ENCODE results near the gene BCAP31. TPM values are rescaled to one million over a fixed set of nuclear protein-coding genes. Genes with fewer than 3 reads are reported as not detected.

BCAP31 gene
- total RNA-seq, 1 experiment from 2014 or later = 522 TPM

- no peak overlapping the region for H3K4me2 ChIP-seq
- no peak overlapping the region for H3K4me3 ChIP-seq
- no peaks in the 10 kb centered on the region for H4K20me1 ChIP-seq (ENCODE audit: insufficient read depth)
- H2AFZ ChIP-seq = no peak overlapping the region
- H3K36me3 ChIP-seq (ENCODE audit: low read depth) = no peaks in the 10 kb centered on the region
- H3K27me3 ChIP-seq (ENCODE audit: insufficient read depth, low read depth) = 0 out of 2 replicates have a peak, but pooled peaks cover 4% of the 10 kb centered on the region
- H3K27ac ChIP-seq = no peak overlapping the region
- POLR2A ChIA-PET (ENCODE audit: unreplicated experiment) = no interaction called here
- TF ChIP-seq EZH2 (IDR thresholded peaks at IDR 0.05; ENCODE audit: low read depth) = no peak
- TF ChIP-seq CTCF (conservative IDR thresholded peaks at IDR 0.05) = no peak
- no TSS peak for BruUV-seq (replicated peaks)
- H3K4me1 ChIP-seq (replicated peaks; ENCODE audit: insufficient read depth) = no peaks in the 10 kb centered on the region
- H3K9me3 ChIP-seq (ENCODE audit: insufficient read depth, low read depth) = no peaks in the 10 kb centered on the region
- no peaks in the 10 kb centered on the region for H3K9me2 ChIP-seq (ENCODE audit: insufficient read depth)
- no peak for DNase-seq
- CTCF ChIA-PET = no interaction called here
- H3F3A ChIP-seq (ENCODE audit: insufficient read depth, low read depth) = no peaks in the 10 kb centered on the region
- intact Hi-C loops (cut with micrococcal nuclease; ENCODE audit: unreplicated experiment) = no loop called here
- H3K79me2 ChIP-seq (ENCODE audit: low read depth) = no peaks in the 10 kb centered on the region
Observed at GRCh38 chrX:153671589-153672530, 52.3 kb downstream of the BCAP31 start.

- TF ChIP-seq EZH2 (IDR thresholded peaks at IDR 0.05; ENCODE audit: low read depth) (no peak), CTCF (conservative IDR thresholded peaks at IDR 0.05) (no peak)
- H4K20me1 ChIP-seq (ENCODE audit: insufficient read depth) = no peaks in the 10 kb centered on the region
- H3K27ac ChIP-seq = no peak overlapping the region
- H3K27me3 ChIP-seq (ENCODE audit: insufficient read depth, low read depth) = peaks cover 10% of the 10 kb centered on the region; the same call in 1 of the 2 replicates
- H3K9me2 ChIP-seq (ENCODE audit: insufficient read depth) = no peaks in the 10 kb centered on the region
- no peaks in the 10 kb centered on the region for H3K79me2 ChIP-seq (ENCODE audit: low read depth)
- no peaks in the 10 kb centered on the region for H3K36me3 ChIP-seq (ENCODE audit: low read depth)
- intact Hi-C loops (cut with micrococcal nuclease; ENCODE audit: unreplicated experiment) = no loop called here
- ChIA-PET CTCF (no interaction called here), POLR2A (ENCODE audit: unreplicated experiment) (no interaction called here)
- BruUV-seq (replicated peaks) = no TSS peak
- H3K4me3 ChIP-seq = no peak overlapping the region
- no peak overlapping the region for H2AFZ ChIP-seq
- no peaks in the 10 kb centered on the region for H3K9me3 ChIP-seq (ENCODE audit: insufficient read depth, low read depth)
- no peak for DNase-seq
- no peak overlapping the region for H3K4me2 ChIP-seq
- no peaks in the 10 kb centered on the region for H3F3A ChIP-seq (ENCODE audit: insufficient read depth, low read depth)
- no peaks in the 10 kb centered on the region for H3K4me1 ChIP-seq (replicated peaks; ENCODE audit: insufficient read depth)
Observed at GRCh38 chrX:153670748-153671588, 53.2 kb downstream of the BCAP31 start.

GRCh38 chrX:153669901-153670731, 54.1 kb downstream of the BCAP31 start:
- peaks cover 18% of the 10 kb centered on the region; the same call in 1 of the 2 replicates for H3K27me3 ChIP-seq (ENCODE audit: insufficient read depth, low read depth)
- no peaks in the 10 kb centered on the region for H4K20me1 ChIP-seq (ENCODE audit: insufficient read depth)
- CTCF ChIA-PET = interaction anchor here (1.3 kb wide), 1 partner anchor 131 kb away, joined by 3 read pairs; no protein-coding TSS in a partner anchor
- no peaks in the 10 kb centered on the region for H3K79me2 ChIP-seq (ENCODE audit: low read depth)
- H3K4me2 ChIP-seq = no peak overlapping the region
- no peak overlapping the region for H2AFZ ChIP-seq
- no peak overlapping the region for H3K27ac ChIP-seq
- no TSS peak for BruUV-seq (replicated peaks)
- H3K4me1 ChIP-seq (replicated peaks; ENCODE audit: insufficient read depth) = no peaks in the 10 kb centered on the region
- no peaks in the 10 kb centered on the region for H3K9me3 ChIP-seq (ENCODE audit: insufficient read depth, low read depth)
- no peak for DNase-seq
- no peak for TF ChIP-seq CTCF (conservative IDR thresholded peaks at IDR 0.05)
- TF ChIP-seq EZH2 (IDR thresholded peaks at IDR 0.05; ENCODE audit: low read depth) = no peak
- POLR2A ChIA-PET (ENCODE audit: unreplicated experiment) = no interaction called here
- H3K9me2 ChIP-seq (ENCODE audit: insufficient read depth) = no peaks in the 10 kb centered on the region
- no peak overlapping the region for H3K4me3 ChIP-seq
- no peaks in the 10 kb centered on the region for H3K36me3 ChIP-seq (ENCODE audit: low read depth)
- intact Hi-C loops (cut with micrococcal nuclease; ENCODE audit: unreplicated experiment) = loop anchor here (2.0 to 10.0 kb wide), 3 partner anchors 115 to 635 kb away; no protein-coding TSS in a partner anchor
- no peaks in the 10 kb centered on the region for H3F3A ChIP-seq (ENCODE audit: insufficient read depth, low read depth)
